SK-N-SH treated with all-trans-retinoic acid at 6 μM for 48 hours (cell line): ENCODE measurements around the gene CNGB1.
"Not testable (repeated sequence)": the region's sequence is repeated elsewhere in the genome, so short reads cannot be mapped to it uniquely, and the experiment has no call there.

Experiments used
- ATAC-seq: fragments of 200-7000 bp; cut with Tn5 transposase; 3 replicates; pipeline ENCODE4 v1.9.1; 2020; ENCODE audit warnings: mild to moderate bottlenecking, moderate library complexity
- ARNTL ChIP-seq: fragments of 450-650 bp; formaldehyde crosslinking; IDR thresholded peaks from 2 replicates; pipeline ENCODE4 v1.5.0; 2020; ENCODE audit warnings: low read depth, mild to moderate bottlenecking, moderate library complexity, borderline replicate concordance
- BACH2 ChIP-seq: fragments of 250-450 bp; sonication (Bioruptor Pico); IDR thresholded peaks from 2 replicates; pipeline ENCODE4 v1.9.0; 2021; ENCODE audit warnings: mild to moderate bottlenecking, borderline replicate concordance
- CREB5 ChIP-seq: fragments of 250-450 bp; sonication (Bioruptor Pico); IDR thresholded peaks from 2 replicates; pipeline ENCODE4 v1.5.1; 2020; ENCODE audit warnings: low read depth, mild to moderate bottlenecking, moderate library complexity
- CSDC2 ChIP-seq: fragments of 250-450 bp; sonication (Bioruptor Pico); IDR thresholded peaks from 2 replicates; pipeline ENCODE4 v1.5.0; 2020; ENCODE audit warnings: mild to moderate bottlenecking, moderate library complexity
- GLIS3 ChIP-seq: fragments of 250-450 bp; sonication (Bioruptor Pico); IDR thresholded peaks from 2 replicates; pipeline ENCODE4 v1.5.0; 2020; ENCODE audit warnings: mild to moderate bottlenecking, moderate library complexity
- ISL1 ChIP-seq: fragments of 250-450 bp; sonication (Bioruptor Pico); IDR thresholded peaks from 2 replicates; pipeline ENCODE4 v2.1.2; 2022; ENCODE audit warnings: mild to moderate bottlenecking, moderate library complexity
- OSR1 ChIP-seq: fragments of 250-450 bp; sonication (Bioruptor Pico); IDR thresholded peaks from 2 replicates; pipeline ENCODE4 v1.8.0; 2022; ENCODE audit warnings: moderate library complexity, mild to moderate bottlenecking, inconsistent platforms
- PATZ1 ChIP-seq: fragments of 250-450 bp; sonication (Bioruptor Pico); IDR thresholded peaks from 2 replicates; pipeline ENCODE4 v1.8.0; 2020; ENCODE audit warnings: mild to moderate bottlenecking, moderate library complexity, borderline replicate concordance
- PPARA ChIP-seq: fragments of 250-450 bp; sonication (Bioruptor Pico); IDR thresholded peaks from 2 replicates; pipeline ENCODE4 v1.5.0; 2020; ENCODE audit warnings: mild to moderate bottlenecking, borderline replicate concordance
- RARB ChIP-seq: fragments of 250-450 bp; sonication (Bioruptor Pico); IDR thresholded peaks from 2 replicates; pipeline ENCODE4 v1.8.0; 2021; ENCODE audit warnings: mild to moderate bottlenecking, moderate library complexity
- SNAI2 ChIP-seq: fragments of 250-450 bp; sonication (Bioruptor Pico); IDR thresholded peaks from 2 replicates; pipeline ENCODE4 v1.5.0; 2020; ENCODE audit warnings: mild to moderate bottlenecking, moderate library complexity
- TCF4 ChIP-seq: fragments of 250-450 bp; sonication (Bioruptor Pico); IDR thresholded peaks from 2 replicates; pipeline ENCODE4 v1.8.0; 2021; ENCODE audit warnings: mild to moderate bottlenecking, moderate library complexity, borderline replicate concordance
- TOX ChIP-seq: fragments of 250-450 bp; sonication (Bioruptor Pico); IDR thresholded peaks from 2 replicates; pipeline ENCODE4 v1.8.0; 2021; ENCODE audit warnings: mild to moderate bottlenecking, moderate library complexity, borderline replicate concordance
- ZC3H10 ChIP-seq: fragments of 250-450 bp; sonication (Bioruptor Pico); IDR thresholded peaks from 2 replicates; pipeline ENCODE4 v1.5.1; 2021; ENCODE audit warnings: mild to moderate bottlenecking, moderate library complexity
- ZFP3 ChIP-seq: fragments of 250-450 bp; sonication (Bioruptor Pico); IDR thresholded peaks from 2 replicates; pipeline ENCODE4 v1.5.0; 2020; ENCODE audit warnings: mild to moderate bottlenecking, moderate library complexity
- ZFP30 ChIP-seq: fragments of 450-650 bp; formaldehyde crosslinking; IDR thresholded peaks from 2 replicates; pipeline ENCODE4 v1.5.0; 2022; ENCODE audit warnings: mild to moderate bottlenecking, moderate library complexity
- ZNF565 ChIP-seq: fragments of 450-650 bp; formaldehyde crosslinking; conservative IDR thresholded peaks from 2 replicates; pipeline ENCODE4 v1.5.0; 2020; ENCODE audit warnings: low read depth, mild to moderate bottlenecking, moderate library complexity
- ZNF70 ChIP-seq: fragments of 450-650 bp; formaldehyde crosslinking; IDR thresholded peaks from 2 replicates; pipeline ENCODE4 v1.5.0; 2020; ENCODE audit warnings: mild to moderate bottlenecking, moderate library complexity
- ZNF8 ChIP-seq: fragments of 450-650 bp; formaldehyde crosslinking; IDR thresholded peaks from 2 replicates; pipeline ENCODE4 v1.5.0; 2020; ENCODE audit warnings: mild to moderate bottlenecking, moderate library complexity
- TF ChIP-seq, protein P1 (sequence below): fragments of 250-450 bp; sonication (Bioruptor Pico); IDR thresholded peaks from 2 replicates; pipeline ENCODE4 v1.5.0; 2020; ENCODE audit warnings: mild to moderate bottlenecking, moderate library complexity
- TF ChIP-seq, protein P2 (sequence below): fragments of 250-450 bp; sonication (Bioruptor Pico); IDR thresholded peaks from 2 replicates; pipeline ENCODE4 v1.5.1; 2021; ENCODE audit warnings: mild to moderate bottlenecking, moderate library complexity

Gene CNGB1

DNA sequence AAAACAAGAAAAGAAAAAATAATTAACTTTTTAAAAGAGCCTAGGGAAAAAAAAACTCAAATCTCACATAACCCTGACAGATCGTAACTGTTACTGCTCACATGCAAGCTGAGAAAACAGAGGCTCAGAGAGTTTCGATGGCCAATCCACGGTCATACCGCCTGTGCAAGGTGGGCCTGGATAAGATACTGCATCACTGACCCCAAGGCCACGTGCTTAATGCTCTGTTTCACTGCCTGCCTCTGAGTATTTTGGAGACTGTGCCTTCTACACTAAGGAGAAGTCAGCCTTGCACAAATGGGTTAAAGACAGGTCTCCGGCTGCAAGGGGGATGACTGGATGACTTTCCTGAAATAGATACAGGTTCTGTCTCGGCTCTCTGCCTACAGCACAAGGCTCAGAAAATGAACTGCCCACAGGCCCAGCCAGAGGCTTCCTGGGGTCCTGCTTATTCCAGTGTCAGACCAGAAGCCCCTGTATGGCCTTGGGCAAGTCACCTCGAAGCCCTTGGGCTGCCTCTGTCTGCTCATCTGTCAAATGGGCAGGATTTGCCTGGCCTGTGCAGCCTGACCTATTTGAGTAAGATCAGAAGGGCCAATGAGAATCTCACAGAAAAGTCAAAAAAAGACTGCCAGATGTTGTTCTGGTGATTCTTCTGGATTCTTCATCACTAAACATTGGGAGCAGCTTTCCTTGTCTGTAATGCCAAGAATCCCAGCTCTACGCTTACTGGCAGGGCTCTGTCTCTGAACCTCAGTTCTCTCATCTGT, 25.8 kb downstream of the CNGB1 start:
- TF ChIP-seq TCF4 (CRISPR knock-in tag) (no peak), RARB (CRISPR knock-in tag) (no peak), PATZ1 (CRISPR knock-in tag) (no peak), OSR1 (CRISPR knock-in tag) (no peak), ZC3H10 (CRISPR knock-in tag) (no peak), ARNTL (CRISPR knock-in tag) (no peak), ZNF70 (CRISPR knock-in tag) (no peak), SNAI2 (no peak), PPARA (no peak), ISL1 (no peak)
- TF ChIP-seq, protein P1, sequence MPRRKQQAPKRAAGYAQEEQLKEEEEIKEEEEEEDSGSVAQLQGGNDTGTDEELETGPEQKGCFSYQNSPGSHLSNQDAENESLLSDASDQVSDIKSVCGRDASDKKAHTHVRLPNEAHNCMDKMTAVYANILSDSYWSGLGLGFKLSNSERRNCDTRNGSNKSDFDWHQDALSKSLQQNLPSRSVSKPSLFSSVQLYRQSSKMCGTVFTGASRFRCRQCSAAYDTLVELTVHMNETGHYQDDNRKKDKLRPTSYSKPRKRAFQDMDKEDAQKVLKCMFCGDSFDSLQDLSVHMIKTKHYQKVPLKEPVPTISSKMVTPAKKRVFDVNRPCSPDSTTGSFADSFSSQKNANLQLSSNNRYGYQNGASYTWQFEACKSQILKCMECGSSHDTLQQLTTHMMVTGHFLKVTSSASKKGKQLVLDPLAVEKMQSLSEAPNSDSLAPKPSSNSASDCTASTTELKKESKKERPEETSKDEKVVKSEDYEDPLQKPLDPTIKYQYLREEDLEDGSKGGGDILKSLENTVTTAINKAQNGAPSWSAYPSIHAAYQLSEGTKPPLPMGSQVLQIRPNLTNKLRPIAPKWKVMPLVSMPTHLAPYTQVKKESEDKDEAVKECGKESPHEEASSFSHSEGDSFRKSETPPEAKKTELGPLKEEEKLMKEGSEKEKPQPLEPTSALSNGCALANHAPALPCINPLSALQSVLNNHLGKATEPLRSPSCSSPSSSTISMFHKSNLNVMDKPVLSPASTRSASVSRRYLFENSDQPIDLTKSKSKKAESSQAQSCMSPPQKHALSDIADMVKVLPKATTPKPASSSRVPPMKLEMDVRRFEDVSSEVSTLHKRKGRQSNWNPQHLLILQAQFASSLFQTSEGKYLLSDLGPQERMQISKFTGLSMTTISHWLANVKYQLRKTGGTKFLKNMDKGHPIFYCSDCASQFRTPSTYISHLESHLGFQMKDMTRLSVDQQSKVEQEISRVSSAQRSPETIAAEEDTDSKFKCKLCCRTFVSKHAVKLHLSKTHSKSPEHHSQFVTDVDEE (CRISPR knock-in tag): no peak
- TF ChIP-seq, all 23 proteins: peak for 0
- no peak for ATAC-seq

DNA sequence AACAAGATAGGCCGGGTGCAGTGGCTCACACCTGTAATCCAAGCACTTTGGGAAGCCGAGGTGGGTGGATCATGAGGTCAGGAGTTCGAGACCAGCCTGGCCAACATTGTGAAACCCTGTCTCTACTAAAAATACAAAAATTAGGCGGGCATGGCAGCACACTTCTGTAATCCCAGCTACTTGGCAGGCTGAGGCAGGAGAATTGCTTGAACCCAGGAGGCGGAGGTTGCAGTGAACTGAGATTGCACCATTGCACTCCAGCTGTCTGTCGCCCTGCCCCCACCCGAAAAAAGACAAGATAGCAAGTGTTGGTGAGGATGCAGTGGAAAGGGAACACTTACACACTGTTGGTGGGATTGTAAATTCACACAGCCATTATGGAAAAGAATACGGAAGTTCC, 27.5 kb downstream of the CNGB1 start:
- ATAC-seq: not testable (repeated sequence)

DNA sequence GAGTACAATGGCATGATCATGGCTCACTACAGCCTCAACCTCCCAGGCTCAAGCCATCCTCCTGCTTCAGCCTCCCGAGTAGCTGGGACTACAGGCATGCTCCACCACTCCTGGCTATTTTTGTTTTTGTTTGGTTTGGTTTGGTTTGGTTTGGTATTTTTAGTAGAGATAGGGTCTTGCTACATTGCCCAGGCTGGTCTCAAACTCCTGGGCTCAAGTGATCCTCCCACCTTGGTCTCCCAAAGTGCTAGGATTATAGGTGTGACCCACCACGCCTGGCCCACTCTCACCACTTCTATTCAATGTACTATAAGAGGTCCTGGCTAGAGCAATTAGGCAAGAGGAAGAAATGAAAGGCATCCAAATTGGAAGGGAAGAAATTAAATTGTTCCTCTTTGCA, 29.0 kb downstream of the CNGB1 start:
- not testable (repeated sequence) for ATAC-seq

DNA sequence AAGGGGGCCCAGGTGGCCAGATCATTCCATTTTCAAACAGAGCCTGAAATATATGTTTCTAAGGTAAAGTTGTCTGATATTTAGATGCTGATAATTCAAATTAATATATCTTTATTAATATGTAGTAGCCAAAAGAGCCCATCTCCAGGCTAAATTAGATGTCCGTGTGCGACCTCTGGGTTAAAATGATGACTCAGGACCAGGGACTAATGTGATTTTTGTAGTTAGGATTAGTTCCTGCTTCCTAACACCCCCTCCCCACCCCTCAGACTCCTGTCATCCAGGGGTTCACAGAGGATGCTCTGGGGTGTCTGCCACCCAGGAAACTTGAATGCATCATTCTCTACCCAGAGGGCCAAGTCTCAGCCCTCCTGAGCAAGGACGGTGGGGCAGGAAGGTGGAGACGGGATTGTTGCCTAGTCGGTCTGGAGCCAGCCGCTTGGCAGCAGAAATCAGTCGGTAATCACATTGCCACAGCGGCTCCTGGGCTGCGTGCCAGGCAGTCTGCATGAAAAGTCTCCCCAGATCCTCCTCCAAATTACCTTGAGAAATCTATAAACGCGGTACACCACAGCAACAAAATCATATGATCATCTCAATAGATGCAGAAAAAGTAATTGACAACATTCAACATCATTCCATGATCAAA, 29.8 kb downstream of the CNGB1 start:
- ATAC-seq: peak; percentile 78

DNA sequence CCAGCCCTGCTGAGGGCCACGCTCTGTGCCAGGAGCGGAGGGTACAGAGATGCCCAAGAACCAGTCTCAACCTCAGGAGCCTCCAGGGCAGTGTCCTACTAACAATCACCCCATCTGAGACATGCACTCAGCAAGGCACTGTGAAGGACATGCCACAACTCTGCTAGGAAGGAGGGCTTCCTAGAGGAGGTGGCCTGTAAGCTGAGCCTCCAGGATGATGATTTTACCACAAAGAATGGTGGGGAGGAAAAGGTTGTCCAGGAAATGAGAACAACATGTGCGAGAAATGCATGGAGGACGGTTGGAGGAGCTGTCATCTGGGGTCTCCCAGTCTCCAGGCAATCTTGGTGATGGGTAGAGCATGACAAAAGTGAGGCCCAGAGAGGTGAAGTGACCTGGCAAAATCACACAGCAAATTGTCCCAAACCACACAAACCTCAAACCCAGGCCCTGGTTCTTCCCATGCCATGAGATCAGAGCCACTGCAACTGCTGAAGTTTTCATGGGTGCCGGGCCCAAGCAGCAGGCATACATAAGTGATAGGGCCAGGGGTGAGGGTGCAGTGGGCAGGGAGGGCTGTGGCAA, 30.5 kb downstream of the CNGB1 start:
- ATAC-seq: no peak
- TF ChIP-seq PATZ1 (CRISPR knock-in tag) (no peak), GLIS3 (CRISPR knock-in tag) (no peak), BACH2 (CRISPR knock-in tag) (no peak), TOX (CRISPR knock-in tag) (no peak), ZNF565 (CRISPR knock-in tag) (no peak), ZNF70 (CRISPR knock-in tag) (no peak), TCF4 (CRISPR knock-in tag) (no peak), PPARA (no peak), ZC3H10 (CRISPR knock-in tag) (no peak), ARNTL (CRISPR knock-in tag) (no peak), SNAI2 (no peak), OSR1 (CRISPR knock-in tag) (no peak), ISL1 (no peak), ZNF8 (CRISPR knock-in tag) (no peak), ZFP30 (CRISPR knock-in tag) (no peak), ZFP3 (no peak)
- TF ChIP-seq, protein P2, sequence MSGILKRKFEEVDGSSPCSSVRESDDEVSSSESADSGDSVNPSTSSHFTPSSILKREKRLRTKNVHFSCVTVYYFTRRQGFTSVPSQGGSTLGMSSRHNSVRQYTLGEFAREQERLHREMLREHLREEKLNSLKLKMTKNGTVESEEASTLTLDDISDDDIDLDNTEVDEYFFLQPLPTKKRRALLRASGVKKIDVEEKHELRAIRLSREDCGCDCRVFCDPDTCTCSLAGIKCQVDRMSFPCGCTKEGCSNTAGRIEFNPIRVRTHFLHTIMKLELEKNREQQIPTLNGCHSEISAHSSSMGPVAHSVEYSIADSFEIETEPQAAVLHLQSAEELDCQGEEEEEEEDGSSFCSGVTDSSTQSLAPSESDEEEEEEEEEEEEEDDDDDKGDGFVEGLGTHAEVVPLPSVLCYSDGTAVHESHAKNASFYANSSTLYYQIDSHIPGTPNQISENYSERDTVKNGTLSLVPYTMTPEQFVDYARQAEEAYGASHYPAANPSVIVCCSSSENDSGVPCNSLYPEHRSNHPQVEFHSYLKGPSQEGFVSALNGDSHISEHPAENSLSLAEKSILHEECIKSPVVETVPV (CRISPR knock-in tag): no peak

More for the DNA sequence above, 29.8 kb downstream of the CNGB1 start:
- TF ChIP-seq CREB5 (no peak), ZC3H10 (CRISPR knock-in tag) (no peak), TCF4 (CRISPR knock-in tag) (peak; percentile 24; the same call in 1 of the 2 replicates), ZFP3 (peak; percentile 54; the same call in 1 of the 2 replicates), ZNF8 (CRISPR knock-in tag) (no peak), CSDC2 (CRISPR knock-in tag) (no peak), SNAI2 (no peak), PPARA (no peak), TOX (CRISPR knock-in tag) (no peak)
